ENCODE measurements around the gene BPIFB2. TPM values are rescaled to one million over a fixed set of nuclear protein-coding genes. Genes with fewer than 3 reads are reported as not detected.

Gene BPIFB2
- polyA plus RNA-seq, 1 of the 3 experiments (the other 2 are of a cell fraction) = not detected

DNA sequence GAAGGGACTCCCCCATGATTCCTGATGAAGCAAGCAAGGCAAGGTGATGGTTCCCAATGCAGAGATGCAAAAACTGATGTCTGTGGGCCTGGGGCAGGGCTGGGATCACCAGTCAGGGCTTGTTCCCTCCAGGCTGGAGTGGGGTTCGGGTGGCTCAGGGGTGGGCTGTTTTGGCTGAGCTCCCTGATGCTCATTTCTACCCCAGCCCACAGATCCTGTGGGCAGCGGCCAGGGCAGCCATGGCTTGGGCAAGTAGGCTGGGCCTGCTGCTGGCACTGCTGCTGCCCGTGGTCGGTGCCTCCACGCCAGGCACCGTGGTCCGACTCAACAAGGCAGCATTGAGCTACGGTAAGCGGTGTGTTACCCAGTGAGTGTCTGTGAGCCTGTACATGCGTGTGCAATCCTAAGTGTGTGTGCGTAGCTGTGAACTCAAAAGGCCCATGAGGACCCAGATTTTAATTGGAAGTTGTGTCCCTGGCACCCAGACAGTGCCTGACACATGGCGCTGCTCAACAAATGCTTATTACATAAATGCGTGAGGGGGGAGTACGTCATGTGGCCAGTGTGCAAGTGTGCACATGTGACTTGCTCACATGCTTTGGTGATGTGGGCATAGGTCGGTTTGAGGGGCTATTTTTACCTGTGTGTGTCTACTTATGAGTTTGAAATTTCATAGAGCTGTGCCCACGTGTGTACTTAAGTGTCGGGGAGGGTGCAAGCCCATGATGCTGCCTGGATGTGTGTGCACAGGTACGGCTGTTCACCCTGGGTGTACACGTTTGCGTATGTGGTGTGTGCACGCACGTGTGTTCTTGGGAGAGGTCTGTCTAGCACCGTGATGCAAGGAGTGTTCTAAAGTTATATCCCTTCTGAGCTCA, 1.1 kb downstream of the BPIFB2 start:
- Histone ChIP-seq H3K4me1 (ENCODE audit: control insufficient read depth in 1 of 2, insufficient read depth in 2 of 2, low read depth in 1 of 2, low read length in 1 of 2) (no peaks in the 10 kb centered on the region), H3F3A (replicated peaks; ENCODE audit: insufficient read depth) (no peaks in the 10 kb centered on the region), H3K36me3 (replicated peaks in 1 of 2; ENCODE audit: control insufficient read depth in 1 of 2, insufficient read depth in 2 of 2, low read length in 1 of 2) (no peaks in the 10 kb centered on the region), H3K27ac (ENCODE audit: low read depth in 2 of 2, low read length in 1 of 2) (no peak overlapping the region), H3K4me2 (no peak overlapping the region), H4K20me1 (ENCODE audit: insufficient read depth) (no peaks in the 10 kb centered on the region), H3K9me2 (no peaks in the 10 kb centered on the region), H3K9me3 (no peaks in the 10 kb centered on the region), H3K79me2 (ENCODE audit: insufficient read depth) (no peaks in the 10 kb centered on the region), H3K9ac (no peak overlapping the region), H3K27me3 (ENCODE audit: insufficient read depth) (peaks cover 32% of the 10 kb centered on the region), H3K4me3 (ENCODE audit: low read depth in 2 of 2, low read length in 1 of 2) (no peak overlapping the region), H2AFZ (ENCODE audit: low read depth) (no peak overlapping the region)
- TF ChIP-seq, protein P1, sequence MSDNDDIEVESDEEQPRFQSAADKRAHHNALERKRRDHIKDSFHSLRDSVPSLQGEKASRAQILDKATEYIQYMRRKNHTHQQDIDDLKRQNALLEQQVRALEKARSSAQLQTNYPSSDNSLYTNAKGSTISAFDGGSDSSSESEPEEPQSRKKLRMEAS (IDR thresholded peaks at IDR 0.05; ENCODE audit: low read depth) = no peak
- TF ChIP-seq ELF1 (IDR thresholded peaks at IDR 0.05) (no peak), FOXM1 (IDR thresholded peaks at IDR 0.05; ENCODE audit: low read depth) (no peak), TAF1 (IDR thresholded peaks at IDR 0.05; ENCODE audit: borderline replicate concordance, low read depth, low read length) (no peak), SMC3 (IDR thresholded peaks at IDR 0.05; ENCODE audit: low read depth, low read length) (no peak), NFIC (IDR thresholded peaks at IDR 0.05; ENCODE audit: borderline replicate concordance) (no peak), IRF3 (IDR thresholded peaks at IDR 0.05; ENCODE audit: low read depth, low read length) (no peak), USF1 (IDR thresholded peaks at IDR 0.05; ENCODE audit: borderline replicate concordance, low read depth) (no peak), TCF12 (IDR thresholded peaks at IDR 0.05) (no peak), USF2 (IDR thresholded peaks at IDR 0.05; ENCODE audit: borderline replicate concordance, low read depth, low read length) (no peak), GABPA (IDR thresholded peaks at IDR 0.05; ENCODE audit: low read depth) (no peak), GATA2 (CRISPR knock-in tag; IDR thresholded peaks at IDR 0.05) (no peak)
- TF ChIP-seq, protein P2, sequence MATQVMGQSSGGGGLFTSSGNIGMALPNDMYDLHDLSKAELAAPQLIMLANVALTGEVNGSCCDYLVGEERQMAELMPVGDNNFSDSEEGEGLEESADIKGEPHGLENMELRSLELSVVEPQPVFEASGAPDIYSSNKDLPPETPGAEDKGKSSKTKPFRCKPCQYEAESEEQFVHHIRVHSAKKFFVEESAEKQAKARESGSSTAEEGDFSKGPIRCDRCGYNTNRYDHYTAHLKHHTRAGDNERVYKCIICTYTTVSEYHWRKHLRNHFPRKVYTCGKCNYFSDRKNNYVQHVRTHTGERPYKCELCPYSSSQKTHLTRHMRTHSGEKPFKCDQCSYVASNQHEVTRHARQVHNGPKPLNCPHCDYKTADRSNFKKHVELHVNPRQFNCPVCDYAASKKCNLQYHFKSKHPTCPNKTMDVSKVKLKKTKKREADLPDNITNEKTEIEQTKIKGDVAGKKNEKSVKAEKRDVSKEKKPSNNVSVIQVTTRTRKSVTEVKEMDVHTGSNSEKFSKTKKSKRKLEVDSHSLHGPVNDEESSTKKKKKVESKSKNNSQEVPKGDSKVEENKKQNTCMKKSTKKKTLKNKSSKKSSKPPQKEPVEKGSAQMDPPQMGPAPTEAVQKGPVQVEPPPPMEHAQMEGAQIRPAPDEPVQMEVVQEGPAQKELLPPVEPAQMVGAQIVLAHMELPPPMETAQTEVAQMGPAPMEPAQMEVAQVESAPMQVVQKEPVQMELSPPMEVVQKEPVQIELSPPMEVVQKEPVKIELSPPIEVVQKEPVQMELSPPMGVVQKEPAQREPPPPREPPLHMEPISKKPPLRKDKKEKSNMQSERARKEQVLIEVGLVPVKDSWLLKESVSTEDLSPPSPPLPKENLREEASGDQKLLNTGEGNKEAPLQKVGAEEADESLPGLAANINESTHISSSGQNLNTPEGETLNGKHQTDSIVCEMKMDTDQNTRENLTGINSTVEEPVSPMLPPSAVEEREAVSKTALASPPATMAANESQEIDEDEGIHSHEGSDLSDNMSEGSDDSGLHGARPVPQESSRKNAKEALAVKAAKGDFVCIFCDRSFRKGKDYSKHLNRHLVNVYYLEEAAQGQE (IDR thresholded peaks at IDR 0.05; ENCODE audit: low read depth, low read length) = no peak
- DNase-seq = no peak
- ChIA-PET POLR2A (no interaction called here), CTCF (interaction anchor here (1.3 kb wide), 1 partner anchor 106 kb away, joined by 3 read pairs; no protein-coding TSS in a partner anchor)
- WGBS (ENCODE audit: low lambda C conversion rate) = 25% methylated on average over 16 of the region's 23 CpGs

Data from SK-N-SH (cell line).